ENCODE data around the gene SGMS1. TPM values are rescaled to one million over a fixed set of nuclear protein-coding genes. Genes with fewer than 3 reads are reported as not detected.

The SGMS1 gene
- total and polyA plus RNA-seq, 3 donors from 2014 or later, result 30.6 to 90.9 (median 63.2) TPM

DNA sequence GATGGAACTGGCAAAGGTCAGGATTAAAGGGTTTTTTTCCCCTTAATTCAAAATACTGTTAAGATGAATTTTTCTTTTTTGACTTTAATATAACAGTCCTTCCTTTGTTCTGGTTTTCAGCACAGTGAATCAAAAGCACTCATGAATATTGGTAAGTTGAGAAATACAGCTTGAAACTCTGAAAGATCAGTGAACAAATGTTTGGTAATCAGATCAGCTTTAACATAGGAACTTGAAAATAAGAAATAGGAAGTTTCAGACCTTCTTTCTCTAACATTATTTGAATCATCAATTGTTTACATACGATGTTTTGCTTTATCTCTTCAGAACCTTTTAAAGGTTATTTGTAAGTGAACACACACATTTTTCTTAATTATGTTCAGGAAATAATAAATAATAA is 90.5 kb downstream of the SGMS1 start:
- WGBS, 2 donors, result 90% methylated on average over 1 of the region's 1 CpG
- Histone ChIP-seq H3K27ac (no peak overlapping the region), H3K36me3 (ENCODE audit: low read depth, missing control alignments) (no peaks in the 10 kb centered on the region), H3K27me3 (no peaks in the 10 kb centered on the region), H3K4me3 (no peak overlapping the region), H3K9me3 (no peaks in the 10 kb centered on the region), H3K4me1 (no peaks in the 10 kb centered on the region)
- intact Hi-C loops (cut with DNase I; ENCODE audit: low total_unique reads), result no loop called here
- no peak for DNase-seq
- TF ChIP-seq, protein P1, sequence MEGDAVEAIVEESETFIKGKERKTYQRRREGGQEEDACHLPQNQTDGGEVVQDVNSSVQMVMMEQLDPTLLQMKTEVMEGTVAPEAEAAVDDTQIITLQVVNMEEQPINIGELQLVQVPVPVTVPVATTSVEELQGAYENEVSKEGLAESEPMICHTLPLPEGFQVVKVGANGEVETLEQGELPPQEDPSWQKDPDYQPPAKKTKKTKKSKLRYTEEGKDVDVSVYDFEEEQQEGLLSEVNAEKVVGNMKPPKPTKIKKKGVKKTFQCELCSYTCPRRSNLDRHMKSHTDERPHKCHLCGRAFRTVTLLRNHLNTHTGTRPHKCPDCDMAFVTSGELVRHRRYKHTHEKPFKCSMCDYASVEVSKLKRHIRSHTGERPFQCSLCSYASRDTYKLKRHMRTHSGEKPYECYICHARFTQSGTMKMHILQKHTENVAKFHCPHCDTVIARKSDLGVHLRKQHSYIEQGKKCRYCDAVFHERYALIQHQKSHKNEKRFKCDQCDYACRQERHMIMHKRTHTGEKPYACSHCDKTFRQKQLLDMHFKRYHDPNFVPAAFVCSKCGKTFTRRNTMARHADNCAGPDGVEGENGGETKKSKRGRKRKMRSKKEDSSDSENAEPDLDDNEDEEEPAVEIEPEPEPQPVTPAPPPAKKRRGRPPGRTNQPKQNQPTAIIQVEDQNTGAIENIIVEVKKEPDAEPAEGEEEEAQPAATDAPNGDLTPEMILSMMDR (IDR thresholded peaks at IDR 0.05), result no peak

DNA sequence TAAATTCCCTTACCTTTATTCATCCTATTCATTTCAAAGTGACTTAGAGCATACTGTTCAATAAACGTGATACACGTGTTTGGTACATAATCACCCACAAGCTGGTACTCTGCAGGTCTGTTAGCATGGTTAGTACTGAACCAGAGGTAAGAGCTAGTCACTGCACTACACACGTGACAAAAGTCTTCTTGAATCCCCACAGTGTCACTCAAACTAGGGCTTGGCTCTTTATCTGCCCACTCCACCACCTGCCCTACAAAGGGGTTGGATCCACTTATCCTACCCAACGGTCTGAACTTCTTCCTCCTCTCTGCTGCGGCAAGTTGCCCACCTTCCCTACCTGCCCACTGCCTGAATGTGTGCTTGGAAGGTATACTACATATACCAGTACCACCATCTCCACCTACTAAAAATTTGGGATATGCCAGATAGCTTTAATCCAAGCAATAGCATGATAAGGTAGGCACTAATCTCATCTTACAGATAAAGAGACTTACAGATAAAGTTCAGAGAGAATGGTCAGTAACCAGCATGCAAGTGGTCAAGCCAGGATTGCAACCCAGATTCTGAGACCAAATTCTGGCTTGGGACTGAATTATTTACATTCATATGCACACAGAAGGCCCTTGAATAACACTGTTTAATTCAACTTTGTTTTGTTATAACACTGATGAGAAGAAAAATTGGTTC is 92.2 kb downstream of the SGMS1 start:
- no peak for DNase-seq
- 80 to 86% methylated on average over 5 of the region's 5 CpGs for WGBS, 2 donors
- no peaks in the 10 kb centered on the region for H3K27me3 ChIP-seq

DNA sequence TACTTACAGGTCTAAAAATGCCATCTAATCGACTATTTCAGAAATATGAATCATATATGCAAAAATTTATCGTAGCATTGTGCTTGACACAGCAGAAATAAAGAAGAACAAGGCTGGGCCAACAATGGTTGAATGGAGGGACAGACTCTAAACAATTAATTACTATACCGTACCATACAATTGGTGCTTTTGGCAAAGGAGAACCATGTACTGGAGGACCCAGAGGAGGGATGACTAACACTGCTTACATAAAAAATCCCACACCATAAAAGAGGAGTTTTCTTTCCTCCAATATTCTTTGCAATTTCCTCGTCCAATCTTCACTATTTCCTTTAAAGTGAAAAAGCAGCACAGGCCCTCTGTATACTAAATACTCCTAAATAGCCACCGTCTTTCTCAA is 94.1 kb downstream of the SGMS1 start:
- intact Hi-C loops (cut with DNase I; ENCODE audit: low total_unique reads), result no loop called here
- Histone ChIP-seq H3K9me3 (no peaks in the 10 kb centered on the region), H3K4me1 (no peaks in the 10 kb centered on the region), H3K4me3 (no peak overlapping the region), H3K27me3 (no peaks in the 10 kb centered on the region), H3K36me3 (ENCODE audit: low read depth, missing control alignments) (no peaks in the 10 kb centered on the region), H3K27ac (no peak overlapping the region)
- no peak for TF ChIP-seq POLR2A (IDR thresholded peaks at IDR 0.05)
- TF ChIP-seq, protein P1 (IDR thresholded peaks at IDR 0.05), result no peak
- WGBS, 2 donors, result 90 to 93% methylated on average over 5 of the region's 5 CpGs
- DNase-seq, result no peak

More for the DNA sequence above, 92.2 kb downstream of the SGMS1 start:
- Histone ChIP-seq H3K4me3 (no peak overlapping the region), H3K4me1 (no peaks in the 10 kb centered on the region), H3K27ac (no peak overlapping the region), H3K9me3 (no peaks in the 10 kb centered on the region), H3K36me3 (ENCODE audit: low read depth, missing control alignments) (no peaks in the 10 kb centered on the region)
- TF ChIP-seq, protein P1 (IDR thresholded peaks at IDR 0.05), result no peak
- TF ChIP-seq POLR2A (IDR thresholded peaks at IDR 0.05), result no peak
- intact Hi-C loops (cut with DNase I; ENCODE audit: low total_unique reads), result no loop called here

DNA sequence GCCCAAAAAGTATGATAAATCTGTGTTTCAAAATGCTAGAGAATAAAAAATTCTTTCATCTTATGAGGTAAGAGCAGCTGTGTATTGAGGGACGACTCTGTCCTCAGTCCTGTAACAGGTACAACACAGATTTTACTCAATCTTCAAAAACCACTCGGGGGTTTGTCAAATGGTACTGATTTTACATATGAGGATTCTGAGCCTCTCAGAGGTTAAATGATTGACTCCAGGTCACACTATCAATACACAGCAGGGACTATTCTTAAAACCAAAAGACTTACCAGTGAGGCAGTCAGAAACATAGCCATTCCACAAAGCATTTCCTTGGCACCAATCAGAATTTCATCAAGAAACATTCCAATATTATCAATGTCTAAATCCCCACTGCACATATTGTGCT is 95.5 kb downstream of the SGMS1 start:
- no peaks in the 10 kb centered on the region for H3K27me3 ChIP-seq
- DNase-seq, result no peak
- H3K9me3 ChIP-seq, result no peaks in the 10 kb centered on the region
- no peak overlapping the region for H3K27ac ChIP-seq
- no peaks in the 10 kb centered on the region for H3K4me1 ChIP-seq
- TF ChIP-seq POLR2A (IDR thresholded peaks at IDR 0.05), result no peak
- TF ChIP-seq, protein P1 (IDR thresholded peaks at IDR 0.05), result no peak
- intact Hi-C loops (cut with DNase I; ENCODE audit: low total_unique reads), result no loop called here
- no peaks in the 10 kb centered on the region for H3K36me3 ChIP-seq (ENCODE audit: low read depth, missing control alignments)
- no peak overlapping the region for H3K4me3 ChIP-seq
- 86 to 89% methylated on average over 2 of the region's 2 CpGs for WGBS, 2 donors

DNA sequence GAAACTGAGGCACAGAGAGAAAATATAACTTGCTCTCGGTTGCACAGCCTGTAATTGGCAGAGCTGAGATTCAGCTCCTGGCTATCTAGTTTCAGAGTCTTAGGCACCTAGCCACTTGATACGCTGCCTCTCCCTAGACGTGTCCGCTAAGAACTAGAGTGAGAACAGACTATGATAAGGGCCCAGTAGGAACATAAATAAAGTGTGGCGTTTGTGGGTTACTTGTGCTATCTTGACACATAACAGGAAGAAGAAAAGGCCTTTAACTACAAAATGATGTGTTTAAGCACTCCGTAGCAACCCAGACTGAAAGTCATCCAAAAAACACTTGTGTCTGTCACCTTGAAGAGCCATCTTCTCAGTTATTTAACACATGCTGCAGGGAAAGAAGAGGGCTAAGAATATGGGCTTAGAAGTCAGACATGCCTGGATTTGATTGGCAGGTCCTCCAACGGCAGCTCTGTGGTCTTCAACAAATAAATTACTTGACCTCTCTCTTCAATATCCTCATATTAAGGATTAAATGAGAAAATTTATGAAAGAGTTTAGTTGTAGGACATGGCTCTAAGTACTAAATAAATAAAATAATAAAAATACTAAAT is 96.2 kb downstream of the SGMS1 start:
- no peaks in the 10 kb centered on the region for H3K27me3 ChIP-seq
- H3K36me3 ChIP-seq (ENCODE audit: low read depth, missing control alignments), result no peaks in the 10 kb centered on the region
- intact Hi-C loops (cut with DNase I; ENCODE audit: low total_unique reads), result no loop called here
- DNase-seq, result no peak
- no peaks in the 10 kb centered on the region for H3K9me3 ChIP-seq
- WGBS, 2 donors, result 66 to 71% methylated on average over 7 of the region's 7 CpGs
- no peak overlapping the region for H3K27ac ChIP-seq
- H3K4me3 ChIP-seq, result no peak overlapping the region
- H3K4me1 ChIP-seq, result no peaks in the 10 kb centered on the region
- TF ChIP-seq, protein P1 (IDR thresholded peaks at IDR 0.05), result no peak
- TF ChIP-seq POLR2A (IDR thresholded peaks at IDR 0.05), result no peak

Data from testis (tissue), 3 donors.